HG03280 (cell line): ENCODE measurements around the gene IGFL1.
"Not testable (repeated sequence)": the region's sequence is repeated elsewhere in the genome, so short reads cannot be mapped to it uniquely, and the experiment has no call there.

Experiments used
- ATAC-seq: cut with Tn5 transposase; IDR thresholded peaks from one replicate; pipeline ENCODE4 v1.9.1; 2021; ENCODE audit warnings: mild to moderate bottlenecking, moderate library complexity; ENCODE audit not compliant: unreplicated experiment

IGFL1 gene

DNA sequence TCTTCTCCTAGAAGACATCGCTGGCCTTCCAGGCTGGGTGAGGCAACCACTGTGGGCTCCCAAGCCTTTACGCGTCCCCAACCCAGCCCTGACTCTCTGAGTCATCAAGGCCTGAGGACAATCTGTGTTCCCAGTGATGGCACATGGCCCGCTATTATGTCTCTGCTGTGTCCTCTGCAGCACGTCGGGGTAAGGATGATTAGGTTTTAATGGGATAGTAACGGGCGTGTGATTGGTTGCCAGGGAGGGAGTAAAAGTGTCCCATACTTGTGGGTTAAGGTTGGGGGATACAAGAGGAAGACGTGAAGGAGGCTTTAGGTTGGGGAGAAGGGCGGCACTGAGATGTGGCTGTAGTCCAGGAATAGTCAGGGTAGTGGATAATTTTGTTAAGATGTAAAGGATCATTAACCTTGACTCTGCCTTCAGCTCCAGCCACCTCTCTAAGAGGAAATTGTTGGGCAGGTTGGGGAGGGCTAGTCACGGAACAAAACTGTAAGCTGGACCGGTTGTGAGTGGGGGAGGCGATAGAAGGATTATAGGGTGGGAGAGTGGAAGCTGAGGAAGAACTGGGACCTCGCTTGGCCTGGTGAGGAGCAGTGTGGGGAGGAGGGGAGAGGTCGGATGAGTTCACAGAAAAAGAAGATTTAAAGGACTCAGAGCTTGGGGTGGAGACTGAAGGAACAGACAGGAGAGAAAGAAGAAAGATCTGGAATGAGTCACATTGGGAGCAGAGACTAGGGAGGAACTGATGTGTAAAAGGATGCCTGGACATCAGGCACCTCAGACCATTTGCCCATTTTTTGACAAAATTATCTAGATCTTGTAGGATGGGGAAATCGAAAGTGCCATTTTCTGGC, 27.9 kb upstream of the IGFL1 start:
- ATAC-seq, result no peak

DNA sequence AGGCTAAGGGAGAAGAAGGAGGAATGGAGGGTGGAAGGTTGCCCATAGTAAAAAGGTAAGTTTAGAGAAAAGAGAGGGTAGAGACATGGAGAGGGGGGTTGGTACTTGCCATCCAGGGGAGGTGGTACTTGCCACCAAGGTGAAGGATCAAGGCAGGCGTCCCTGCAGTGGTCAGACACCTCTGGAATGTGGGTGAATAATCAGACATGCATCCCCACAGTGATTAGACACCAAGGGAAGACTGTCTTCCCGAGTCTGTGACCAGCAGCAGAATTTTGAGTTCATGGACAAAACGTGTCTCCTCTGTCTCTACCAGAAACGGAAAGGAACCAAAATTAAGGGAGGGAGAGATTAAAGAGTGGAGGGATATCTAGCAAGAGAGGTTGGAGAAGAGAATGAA, 27.1 kb upstream of the IGFL1 start:
- no peak for ATAC-seq

DNA sequence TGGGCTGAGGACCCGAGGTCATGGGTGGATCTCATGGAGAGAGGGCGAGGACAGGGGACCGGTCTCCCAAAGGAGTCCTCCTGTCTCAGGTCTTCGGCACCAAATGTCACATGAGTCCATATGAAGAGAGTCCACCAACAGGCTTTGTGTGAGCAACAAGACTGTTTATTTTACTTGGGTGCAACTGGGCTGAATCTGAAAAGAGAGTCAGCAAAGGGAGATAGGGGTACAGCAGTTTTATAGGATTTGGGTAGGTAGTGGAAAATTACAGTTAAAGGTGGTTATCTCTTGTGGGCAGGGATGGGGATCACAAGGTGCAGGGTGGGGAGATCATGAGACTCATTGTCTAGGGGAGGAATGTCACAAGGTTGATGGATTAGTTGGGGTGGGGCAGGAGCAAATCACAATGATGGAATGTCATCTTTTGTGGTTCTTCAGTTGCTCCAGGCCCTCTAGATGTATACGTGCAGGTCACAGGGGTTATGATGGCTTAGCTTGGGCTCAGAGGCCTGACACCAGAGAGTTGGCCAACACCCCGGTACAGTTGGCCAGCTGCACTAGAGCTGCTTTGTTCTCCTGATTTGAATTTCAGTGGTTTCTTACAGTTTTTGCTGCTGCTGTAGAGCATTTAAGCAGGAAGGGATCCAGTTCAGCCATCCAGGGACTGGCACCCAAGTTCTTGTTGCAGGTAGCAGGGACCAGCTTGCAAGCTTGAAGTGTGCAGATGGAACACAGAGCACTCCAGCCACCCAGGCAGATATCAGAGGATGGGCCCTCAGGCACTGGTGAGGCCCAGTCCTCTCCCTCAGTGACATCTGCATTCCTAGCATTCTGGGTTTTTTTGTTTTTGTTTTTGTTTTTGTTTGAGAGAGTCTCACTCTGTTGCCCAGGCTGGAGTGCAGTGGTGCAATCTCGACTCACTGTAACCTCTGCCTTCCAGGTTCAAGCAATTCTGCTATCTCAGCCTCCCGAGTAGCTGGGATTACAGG, 26.4 kb upstream of the IGFL1 start:
- no peak for ATAC-seq

DNA sequence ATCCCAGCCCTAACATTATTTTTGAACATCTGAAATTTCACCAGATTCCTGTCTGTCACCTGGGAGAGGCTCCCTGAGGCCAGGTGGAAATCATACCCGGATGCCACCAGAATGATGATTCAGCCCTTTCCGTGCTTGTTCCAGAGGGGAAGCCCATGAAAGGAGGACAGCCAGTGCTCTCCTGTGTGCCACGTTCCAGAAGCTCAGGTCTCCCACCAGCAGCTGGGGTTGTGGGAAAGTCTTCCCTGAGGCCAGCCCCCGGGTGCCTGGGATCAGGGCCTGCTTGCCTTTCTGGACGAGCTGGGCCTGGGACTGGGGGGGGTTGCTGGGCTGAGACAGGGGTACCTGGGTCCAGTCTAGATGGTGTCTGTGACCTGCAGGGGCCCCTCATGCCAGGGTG, 25.5 kb upstream of the IGFL1 start:
- ATAC-seq, result no peak

DNA sequence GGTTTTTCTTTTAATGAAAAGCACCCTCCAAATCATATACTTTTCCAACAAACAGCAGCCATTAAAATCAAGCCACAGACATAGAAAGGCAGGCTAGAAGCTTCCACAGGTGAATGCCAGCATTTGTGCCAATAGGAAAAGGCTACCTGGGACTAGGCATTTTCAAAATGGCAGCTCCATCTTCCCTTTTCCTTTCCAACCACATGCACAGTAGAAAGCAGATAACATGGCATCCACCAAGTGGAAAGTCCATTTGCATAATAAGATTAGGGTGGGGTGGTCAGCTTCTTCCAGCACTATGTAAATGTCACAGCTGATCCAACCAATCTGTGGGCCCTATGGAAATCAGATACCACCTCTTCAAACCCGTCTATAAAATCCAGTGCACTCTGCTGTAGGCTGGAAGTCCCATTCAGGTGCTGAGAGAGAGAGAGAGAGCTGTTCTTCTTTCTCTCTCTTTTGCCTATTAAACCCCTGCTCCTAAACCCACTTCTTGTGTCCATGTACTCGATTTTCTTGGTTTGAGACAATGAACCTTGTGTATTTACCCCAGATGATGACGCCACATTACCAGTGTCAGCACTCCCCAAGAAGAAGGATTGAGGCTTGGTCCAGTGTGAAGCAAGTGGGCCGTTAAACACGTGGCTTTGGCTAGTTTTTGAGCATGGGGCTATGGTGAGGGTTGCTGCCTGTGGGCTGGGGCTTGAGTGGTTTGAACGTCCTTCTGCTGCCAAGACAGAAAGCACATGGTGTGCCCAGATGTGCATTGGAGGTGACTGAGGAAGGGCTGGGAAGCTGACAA, 24.2 kb upstream of the IGFL1 start:
- no peak for ATAC-seq

DNA sequence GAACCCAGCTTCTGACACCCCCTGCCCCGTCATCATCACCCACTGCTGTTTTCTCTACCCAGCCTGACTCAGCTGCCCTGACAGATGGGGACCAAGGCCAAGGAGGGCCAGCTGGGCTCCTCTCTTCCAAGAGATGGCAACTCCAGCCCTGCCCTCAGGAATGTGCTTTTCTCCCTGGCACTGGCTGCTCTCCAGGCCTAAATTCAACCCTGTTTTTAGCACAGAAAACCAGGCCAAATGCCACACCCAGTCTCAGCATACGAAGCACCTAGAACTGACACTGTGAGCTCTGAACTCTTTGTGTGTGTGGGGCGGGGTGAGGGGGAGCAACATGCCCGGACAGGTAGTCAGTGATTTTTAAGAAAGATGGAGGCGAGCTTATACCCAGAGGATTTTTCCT, 23.4 kb upstream of the IGFL1 start:
- no peak for ATAC-seq

DNA sequence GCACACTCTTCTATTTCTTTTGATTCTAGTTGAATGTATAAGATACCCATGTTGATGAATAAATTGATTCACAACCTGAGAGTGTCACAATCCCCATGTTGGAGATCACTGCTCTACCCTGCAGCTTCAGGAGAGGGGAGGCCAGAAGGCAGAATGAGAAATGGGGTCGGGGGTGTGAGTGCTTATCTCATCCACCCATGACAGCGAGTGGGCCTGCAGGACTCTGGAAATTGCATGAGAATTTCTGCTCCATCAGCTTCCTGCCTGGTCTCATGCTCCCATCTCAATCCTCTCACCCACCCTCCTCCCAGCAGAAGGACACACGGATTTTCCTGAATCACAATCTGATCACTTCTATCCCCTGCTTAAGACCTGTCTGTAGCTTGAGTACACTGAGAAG, 22.9 kb upstream of the IGFL1 start:
- ATAC-seq, result no peak

DNA sequence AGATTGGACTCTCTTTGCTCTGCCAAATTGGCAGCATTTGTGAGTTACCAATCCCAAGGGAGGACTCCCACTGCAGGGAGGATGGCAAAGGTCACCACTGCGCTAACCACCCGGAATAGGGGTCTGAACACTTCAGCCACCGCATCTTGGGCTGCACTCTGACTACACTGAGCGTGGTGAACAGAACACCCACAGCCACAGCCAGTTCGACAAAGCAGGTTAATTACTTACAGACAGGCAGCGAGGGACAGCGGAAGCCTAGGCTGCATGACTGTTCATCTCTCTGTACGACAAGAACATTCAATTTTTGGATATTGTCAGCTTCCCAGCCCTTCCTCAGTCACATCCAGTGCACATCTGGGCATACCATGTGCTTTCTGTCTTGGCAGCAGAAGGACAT, 21.7 kb upstream of the IGFL1 start:
- ATAC-seq, result not testable (repeated sequence)

DNA sequence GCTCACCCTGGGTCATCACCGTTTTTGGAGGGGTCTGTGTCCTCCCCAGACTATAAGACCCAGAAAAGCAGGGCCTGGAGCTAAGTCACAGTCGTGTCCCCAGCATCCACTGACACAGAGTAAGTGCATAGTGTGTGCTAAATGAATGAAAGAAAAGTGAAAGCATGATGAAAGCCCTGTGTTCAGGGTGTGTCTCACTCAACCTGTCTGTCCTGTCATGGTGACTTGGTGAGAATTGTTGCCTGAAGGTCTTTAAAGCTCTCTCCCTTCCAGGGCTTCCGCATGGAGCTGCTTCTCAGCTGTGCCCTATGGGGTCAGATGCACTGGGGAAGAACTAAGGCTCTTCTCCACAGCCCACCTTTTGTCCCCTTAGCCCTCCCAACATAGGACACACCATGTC, 20.5 kb upstream of the IGFL1 start:
- no peak for ATAC-seq

DNA sequence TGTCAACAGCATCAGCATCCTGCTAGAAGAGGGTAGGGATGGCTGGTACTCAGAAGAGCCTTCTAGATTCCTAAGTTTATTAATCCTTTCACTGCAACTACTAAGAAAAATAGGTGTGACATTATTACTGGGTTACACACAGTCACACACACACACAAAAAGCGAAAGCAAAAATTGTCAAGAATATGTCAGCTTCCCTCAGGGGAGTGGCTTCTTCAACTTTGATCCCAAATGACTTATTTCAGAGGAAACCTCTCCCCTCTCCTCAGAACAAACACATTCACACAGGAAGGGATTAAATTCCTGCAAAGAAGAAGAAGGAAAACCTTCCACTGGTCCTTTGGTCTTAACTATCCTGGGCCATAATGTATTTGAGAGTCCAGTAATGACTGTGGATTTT, 20.1 kb upstream of the IGFL1 start:
- ATAC-seq, result no peak

DNA sequence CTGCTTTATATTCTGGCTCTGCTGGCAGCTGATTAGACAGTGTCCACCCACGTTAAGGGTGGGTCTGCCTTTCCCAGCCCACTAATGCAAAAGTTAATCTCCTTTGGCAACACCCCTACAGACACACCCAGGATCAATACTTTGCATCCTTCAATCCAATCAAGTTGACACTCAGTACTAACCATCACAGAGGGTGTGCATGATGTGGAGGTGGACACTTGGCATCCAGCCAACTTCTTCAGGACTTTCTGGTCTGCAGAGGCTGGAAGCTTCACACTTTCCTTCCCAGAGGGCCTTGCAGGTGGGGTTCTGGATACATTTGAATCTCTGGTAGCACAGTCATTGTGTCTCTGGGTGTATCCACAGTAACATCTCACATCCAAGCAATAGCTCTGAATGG, 18.9 kb upstream of the IGFL1 start:
- no peak for ATAC-seq

GRCh38 chr19:46211201-46211881, 18.2 kb upstream of the IGFL1 start:
- no peak for ATAC-seq

- ATAC-seq, result not testable (repeated sequence)
These were observed 16.9 kb upstream of the IGFL1 start for GRCh38 chr19:46212592-46212991.

DNA sequence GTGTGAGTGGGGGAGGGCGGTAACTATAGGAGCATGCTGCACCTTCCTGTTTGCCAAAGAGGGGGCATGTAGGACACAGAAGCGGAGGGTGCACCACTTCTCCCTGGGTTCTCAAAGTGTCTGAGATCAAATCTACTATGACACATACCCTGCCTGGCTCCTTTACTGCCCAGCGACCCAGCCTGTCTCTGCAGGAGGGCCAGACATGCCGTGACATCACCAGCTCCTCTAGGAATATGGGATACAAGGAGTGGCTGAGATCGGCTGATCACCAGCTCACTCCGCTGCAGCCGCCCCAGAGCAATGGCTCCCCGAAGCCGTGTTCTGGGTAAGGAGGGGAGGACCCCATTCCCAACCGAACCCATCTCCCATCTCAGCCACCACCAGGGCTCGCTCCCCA, 16.4 kb upstream of the IGFL1 start:
- ATAC-seq, result no peak

- no peak for ATAC-seq
These were observed 15.7 kb upstream of the IGFL1 start for GRCh38 chr19:46213806-46214205.

- no peak for ATAC-seq
These were observed 12.9 kb upstream of the IGFL1 start for GRCh38 chr19:46216612-46217011.

GRCh38 chr19:46217476-46217875, 12.1 kb upstream of the IGFL1 start:
- ATAC-seq, result no peak

GRCh38 chr19:46218160-46218559, 11.4 kb upstream of the IGFL1 start:
- no peak for ATAC-seq

GRCh38 chr19:46220038-46220615, 9.4 kb upstream of the IGFL1 start:
- ATAC-seq, result no peak

GRCh38 chr19:46221152-46221551, 8.4 kb upstream of the IGFL1 start:
- ATAC-seq, result no peak
